Measurements from ENCODE around the gene MRPL36. TPM values are rescaled to one million over a fixed set of nuclear protein-coding genes. Genes with fewer than 3 reads are reported as not detected.

MRPL36 gene
- total and polyA plus RNA-seq, 9 of the 15 experiments (the other 6 are each of a cell fraction or from before 2014, with no cell fraction given) = 78.3 to 557 (median 124) TPM

GRCh38 chr5:1763960-1764605 lies 35.6 kb downstream of the MRPL36 start:
- no peak overlapping the region for H3K9ac ChIP-seq (ENCODE audit: insufficient read depth in 1 of 2, low read depth in 2 of 2, low read length in 2 of 2)
- H3K36me3 ChIP-seq (ENCODE audit: control insufficient read depth, insufficient read depth, low read length) = no peaks in the 10 kb centered on the region
- H3K4me2 ChIP-seq (ENCODE audit: insufficient read depth, low read length) = no peak overlapping the region
- peaks cover 71 to 89% of the 10 kb centered on the region in 2 experiments for H3K27me3 ChIP-seq (ENCODE audit: control insufficient read depth in 2 of 2, insufficient read depth in 2 of 2, low read length in 2 of 2)
- WGBS (ENCODE audit: insufficient coverage, low coverage, missing lambda C conversion rate) = 5% methylated on average over 30 of the region's 32 CpGs
- in situ Hi-C loops (cut with MboI) (no loop called here), intact Hi-C loops (cut with micrococcal nuclease) (loop anchor here (1.0 to 2.0 kb wide), 2 partner anchors 253 to 274 kb away; no protein-coding TSS in a partner anchor)
- BruUV-seq (replicated peaks) = no TSS peak
- H2AFZ ChIP-seq (ENCODE audit: low read depth, low read length) = no peak overlapping the region
- POLR2A ChIA-PET = no interaction called here
- H3K4me3 ChIP-seq = no peak overlapping the region
- H3K27ac ChIP-seq (ENCODE audit: extremely low read depth, low read depth, low read length) = no peak overlapping the region
- H4K20me1 ChIP-seq (replicated peaks; ENCODE audit: control insufficient read depth, insufficient read depth, low read length) = 0 out of 2 replicates have a peak, but pooled peaks cover 3% of the 10 kb centered on the region
- no peaks in the 10 kb centered on the region for H3K79me2 ChIP-seq (ENCODE audit: control insufficient read depth, insufficient read depth, low read length)
- ATAC-seq = no peak
- FAIRE-seq = no peak
- 0 out of 2 replicates have a peak, but pooled peaks have one; percentile 18 for TF ChIP-seq EZH2 (IDR thresholded peaks at IDR 0.05; ENCODE audit: borderline replicate concordance, low read depth, low read length)
- 0 out of 2 replicates have a peak, but pooled peaks have one; percentile 31 for TF ChIP-seq BHLHE40 (IDR thresholded peaks at IDR 0.05; ENCODE audit: low read length)
- TF ChIP-seq RBM15 (IDR thresholded peaks at IDR 0.05; ENCODE audit: insufficient read depth, low read length) = no peak
- no peak for TF ChIP-seq ZNF57 (CRISPR knock-in tag; IDR thresholded peaks at IDR 0.05)
- TF ChIP-seq, protein P1, sequence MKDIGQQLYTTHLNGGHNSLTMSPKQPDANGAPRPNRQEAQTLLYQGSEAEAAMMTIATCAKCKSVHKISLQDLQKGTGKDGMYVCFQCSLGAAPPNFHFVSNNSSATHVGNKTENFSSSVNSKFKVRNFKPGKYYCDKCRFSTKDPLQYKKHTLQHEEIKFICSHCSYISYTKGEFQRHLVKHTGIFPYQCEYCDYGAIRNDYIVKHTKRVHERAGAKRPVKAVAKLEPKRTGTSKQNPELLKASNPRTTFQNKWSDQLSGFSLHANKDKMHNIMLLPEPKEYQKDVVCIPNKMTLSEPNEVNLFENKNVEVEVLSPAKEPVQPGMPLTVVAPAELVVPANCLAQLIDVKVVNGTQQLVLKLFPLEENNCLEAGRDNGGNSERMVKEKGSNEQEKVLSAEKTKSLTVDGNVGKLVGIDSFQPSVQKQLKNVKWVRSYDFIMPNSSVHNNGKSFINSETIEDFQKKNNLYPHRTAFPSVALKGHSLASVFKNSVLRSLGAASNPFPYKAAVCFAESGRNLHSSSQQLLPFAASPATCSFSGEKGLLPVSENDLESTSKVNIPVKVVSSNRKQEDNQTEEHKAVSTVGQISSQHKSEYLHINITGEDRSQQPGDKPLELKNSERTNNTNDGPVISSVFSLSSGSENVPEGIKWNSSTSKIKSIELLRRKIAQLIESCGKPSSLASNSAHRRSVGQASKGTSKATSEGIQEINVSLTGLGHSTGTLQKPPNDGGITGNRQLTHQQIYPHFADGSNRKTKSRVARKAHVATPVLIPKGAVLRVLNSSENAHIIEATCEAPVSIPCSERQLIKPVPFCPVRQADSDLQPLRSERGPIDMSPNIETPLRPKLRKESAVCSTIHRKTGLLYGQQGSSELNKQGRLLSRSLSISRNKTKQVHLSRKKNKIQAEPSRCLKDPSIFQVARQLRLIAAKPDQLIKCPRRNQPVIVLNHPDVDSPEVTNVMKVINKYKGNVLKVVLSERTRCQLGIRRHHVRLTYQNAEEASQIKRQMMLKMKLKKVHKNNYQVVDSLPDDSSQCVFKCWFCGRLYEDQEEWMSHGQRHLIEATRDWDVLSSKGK (CRISPR knock-in tag; IDR thresholded peaks at IDR 0.05) = no peak
- no peak for TF ChIP-seq FUS (optimal IDR thresholded peaks at IDR 0.05; ENCODE audit: low read depth, low read length)
- no peak for TF ChIP-seq TAF15 (IDR thresholded peaks at IDR 0.05; ENCODE audit: low read depth, low read length)
- TF ChIP-seq SIRT6 (IDR thresholded peaks at IDR 0.05; ENCODE audit: low read depth, low read length) = no peak
- TF ChIP-seq JUN (IDR thresholded peaks at IDR 0.05; ENCODE audit: borderline replicate concordance, low read depth, low read length) = no peak
- no peak for TF ChIP-seq JUN (CRISPR knock-in tag; IDR thresholded peaks at IDR 0.05; ENCODE audit: borderline replicate concordance)
- no peak for TF ChIP-seq ZNF589 (CRISPR knock-in tag; IDR thresholded peaks at IDR 0.05; ENCODE audit: low read depth)
- no peak for TF ChIP-seq CBX1 (IDR thresholded peaks at IDR 0.05; ENCODE audit: low read depth)
- no peak for TF ChIP-seq TRIM28 (IDR thresholded peaks at IDR 0.05)
- TF ChIP-seq THAP12 (CRISPR knock-in tag; IDR thresholded peaks at IDR 0.05) = no peak
- peaks cover 0 to 11% of the 10 kb centered on the region in 2 experiments; a peak in 1 of 5 replicates for H3K4me1 ChIP-seq (replicated peaks in 1 of 2; ENCODE audit: control insufficient read depth in 2 of 2, insufficient read depth in 2 of 2, low read length in 2 of 2)
- CTCF ChIA-PET (ENCODE audit: low intra/inter-chr PET ratio) = interaction anchor here (0.6 to 3.1 kb wide), 3 partner anchors 72 to 275 kb away, joined by 3 to 10 read pairs (median 4); no protein-coding TSS in a partner anchor
- H3K9me3 ChIP-seq (replicated peaks; ENCODE audit: control insufficient read depth, insufficient read depth, low read depth, low read length) = no peaks in the 10 kb centered on the region
- DNase-seq (ENCODE audit: extremely low read depth in 1 of 4, low spot score in 3 of 4) = no peak
- H3K9me1 ChIP-seq (ENCODE audit: control insufficient read depth, insufficient read depth, low read length) = peaks cover 3% of the 10 kb centered on the region

All from K562 (cell line).